Activated naive CD4-positive, alpha-beta T cell treated with anti-CD3 and anti-CD28 coated beads for 36 hours (primary cell): ENCODE measurements around the gene SEC11A. TPM values are rescaled to one million over a fixed set of nuclear protein-coding genes. Genes with fewer than 3 reads are reported as not detected.
"Not testable (repeated sequence)": the region's sequence is repeated elsewhere in the genome, so short reads cannot be mapped to it uniquely, and the experiment has no call there.

Source experiments
- CTCF ChIA-PET: fragments of 350-600 bp; sonication (Branson Sonifier 250); formaldehyde crosslinking; loops from one replicate; lab custom pipeline; 2021; ENCODE audit warnings: antibody characterized with exemption; lab: Charles Lee
- DNase-seq: peaks from one replicate; pipeline ENCODE4 v3.0.0-alpha.2; 2020
- H3K27ac Mint-ChIP-seq: one replicate; pipeline ENCODE4 v1.8.0; 2021; ENCODE audit warnings: mild to moderate bottlenecking, mixed read lengths
- H3K27me3 Mint-ChIP-seq: one replicate; pipeline ENCODE4 v1.8.0; 2021; ENCODE audit warnings: low read depth, mixed read lengths
- H3K36me3 Mint-ChIP-seq: one replicate; pipeline ENCODE4 v1.8.0; 2021; ENCODE audit warnings: low read depth, mixed read lengths
- H3K4me1 Mint-ChIP-seq: one replicate; pipeline ENCODE4 v1.8.0; 2021; ENCODE audit warnings: low read depth, mixed read lengths
- H3K4me3 Mint-ChIP-seq: one replicate; pipeline ENCODE4 v1.8.0; 2021; ENCODE audit warnings: mild to moderate bottlenecking, moderate library complexity, mixed read lengths
- H3K9me3 Mint-ChIP-seq: one replicate; pipeline ENCODE4 v1.8.0; 2021; ENCODE audit warnings: mixed read lengths
- intact Hi-C: fragments of 100-400 bp; cut with micrococcal nuclease; formaldehyde crosslinking; loops from one replicate; pipeline ENCODE4 v1.15.1; 2023
- total RNA-seq, 2 experiments: library from RNA; stranded (reverse); gene quantifications; one replicate each; pipeline ENCODE4 v1.2.3, GENCODE V29; 2021

Gene SEC11A
- total RNA-seq, 2 experiments from 2014 or later, result 87.2 to 99.1 TPM

DNA sequence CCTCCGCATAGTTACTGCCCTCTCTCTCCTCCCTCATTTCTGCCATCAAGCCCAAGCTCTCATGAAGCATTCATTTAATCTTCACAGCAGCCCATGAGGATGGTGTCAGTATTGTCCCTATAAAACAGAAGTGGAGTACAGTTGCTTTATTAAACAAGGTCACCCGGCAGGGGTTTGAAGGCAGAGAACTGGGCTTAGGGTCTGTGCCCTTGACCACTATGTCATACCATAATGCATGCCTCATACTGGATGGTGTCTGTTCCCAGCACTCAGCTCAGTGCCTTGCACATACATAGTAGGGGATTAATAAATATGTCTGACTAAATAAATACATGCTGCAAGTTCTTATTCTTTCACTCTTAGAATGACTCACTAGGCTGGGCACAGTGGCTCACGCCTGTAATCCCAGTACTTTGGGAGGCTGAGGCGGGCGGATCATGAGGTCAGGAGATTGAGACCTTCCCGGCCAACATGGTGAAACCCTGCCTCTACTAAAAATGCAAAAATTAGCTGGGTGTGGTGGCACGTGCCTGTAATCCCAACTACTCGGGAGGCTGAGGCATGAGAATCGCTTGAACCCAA lies 19.6 kb upstream of the SEC11A start:
- CTCF ChIA-PET, result interaction anchor here (0.7 to 2.0 kb wide), 7 partner anchors 9 to 145 kb away, joined by 3 to 15 read pairs (median 7); partner anchors contain the start of gene SEC11A
- H3K4me3 Mint-ChIP-seq, result peak overlapping the region; percentile 73
- intact Hi-C loops, result loop anchor here (1.0 to 5.0 kb wide), 10 partner anchors 10 to 967 kb away; partner anchors contain the start of genes PDE8A, SEC11A, WDR73 and ZSCAN2
- not testable (repeated sequence) for H3K36me3 Mint-ChIP-seq, H3K27me3 Mint-ChIP-seq, H3K9me3 Mint-ChIP-seq
- H3K4me1 Mint-ChIP-seq, result peaks cover 49% of the 10 kb centered on the region
- peak; percentile 72 for DNase-seq
- H3K27ac Mint-ChIP-seq, result peak overlapping the region; percentile 95

DNA sequence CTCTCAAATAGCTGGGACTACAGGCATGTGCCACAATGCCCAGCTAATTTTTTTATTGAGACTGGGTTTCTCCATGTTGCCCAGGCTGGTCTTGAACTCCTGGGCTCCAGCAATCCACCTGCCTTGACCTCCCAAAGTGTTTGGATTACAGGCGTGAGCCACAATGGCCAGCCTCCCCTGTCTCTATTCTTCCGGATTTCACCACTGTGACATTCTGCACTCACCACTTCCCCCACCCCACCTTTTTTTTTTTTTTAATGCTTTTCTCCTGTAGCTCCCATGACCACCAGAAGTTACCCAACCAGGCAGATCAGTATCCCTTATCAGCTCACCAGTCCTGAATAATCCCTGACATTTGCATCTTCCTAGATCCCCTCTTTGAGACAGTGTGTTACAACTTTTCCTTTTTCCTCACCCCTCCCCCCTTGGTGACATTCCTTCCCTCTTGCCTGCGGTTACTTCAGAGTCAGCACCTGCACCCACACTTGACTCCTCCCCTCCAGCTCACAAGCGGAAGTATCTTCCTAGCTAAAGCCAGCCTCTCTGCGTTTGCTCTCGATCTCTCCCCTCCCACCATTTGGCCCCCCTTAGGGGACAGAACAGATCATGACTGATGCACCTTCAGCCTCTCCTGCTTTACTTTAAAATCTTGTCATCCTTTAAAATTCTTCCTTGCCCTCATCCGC lies 19.0 kb upstream of the SEC11A start:
- CTCF ChIA-PET, result interaction anchor here (0.8 to 2.0 kb wide), 6 partner anchors 9 to 76 kb away, joined by 3 to 15 read pairs (median 8); partner anchors contain the start of gene SEC11A
- peak; percentile 90 for DNase-seq
- no peaks in the 10 kb centered on the region for H3K36me3 Mint-ChIP-seq
- H3K4me1 Mint-ChIP-seq, result peaks cover 49% of the 10 kb centered on the region
- no peaks in the 10 kb centered on the region for H3K9me3 Mint-ChIP-seq
- peak overlapping the region; percentile 95 for H3K27ac Mint-ChIP-seq
- peak overlapping the region; percentile 73 for H3K4me3 Mint-ChIP-seq
- H3K27me3 Mint-ChIP-seq, result no peaks in the 10 kb centered on the region
- intact Hi-C loops, result loop anchor here (1.0 to 5.0 kb wide), 7 partner anchors 10 to 967 kb away; partner anchors contain the start of genes PDE8A, SEC11A, WDR73 and ZSCAN2

DNA sequence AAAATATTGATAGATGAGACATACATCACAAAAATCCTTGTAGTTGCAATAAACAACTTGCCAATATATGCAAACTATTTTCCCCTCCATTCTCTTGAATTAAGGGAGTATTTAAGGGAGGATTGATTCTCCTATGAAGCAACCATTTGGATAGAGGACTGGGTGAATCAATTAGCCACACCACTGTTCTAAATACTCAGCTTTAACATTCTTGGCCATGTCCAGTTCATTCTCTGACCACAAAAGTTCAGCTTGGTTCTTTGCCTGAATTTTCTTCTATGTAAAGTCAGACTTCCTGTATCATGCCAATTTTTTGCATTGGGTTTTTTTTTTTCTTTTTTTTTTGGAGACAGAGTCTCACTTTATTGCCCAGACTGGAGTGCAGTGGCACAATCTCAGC lies 15.8 kb upstream of the SEC11A start:
- intact Hi-C loops, result no loop called here
- DNase-seq, result no peak
- H3K36me3 Mint-ChIP-seq, result no peaks in the 10 kb centered on the region
- H3K4me3 Mint-ChIP-seq, result no peak overlapping the region
- H3K27ac Mint-ChIP-seq, result no peak overlapping the region
- CTCF ChIA-PET, result interaction anchor here (0.6 kb wide), 1 partner anchor 98 kb away, joined by 6 read pairs; no protein-coding TSS in a partner anchor
- H3K27me3 Mint-ChIP-seq, result no peaks in the 10 kb centered on the region
- H3K4me1 Mint-ChIP-seq, result peaks cover 40% of the 10 kb centered on the region
- no peaks in the 10 kb centered on the region for H3K9me3 Mint-ChIP-seq

DNA sequence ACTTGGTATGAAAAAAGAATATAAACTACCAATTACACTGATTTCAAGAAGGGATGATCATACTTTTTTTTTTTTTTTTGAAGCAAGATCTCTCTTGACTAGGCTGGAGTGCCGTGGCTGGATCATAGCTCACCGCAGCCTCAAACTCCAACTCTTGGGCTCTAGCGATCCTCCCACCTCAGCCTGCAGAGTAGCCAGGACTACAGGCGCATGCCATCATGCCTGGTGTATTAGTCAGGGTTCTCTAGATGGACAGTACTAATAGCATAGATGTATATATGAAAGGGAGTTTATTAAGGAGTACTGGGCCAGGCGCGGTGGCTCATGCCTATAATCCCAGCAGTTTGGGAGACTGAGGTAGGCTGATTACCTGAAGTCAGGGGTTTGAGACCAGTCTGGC lies 11.5 kb upstream of the SEC11A start:
- Mint-ChIP-seq H3K4me3 (no peak overlapping the region), H3K9me3 (no peaks in the 10 kb centered on the region), H3K27me3 (no peaks in the 10 kb centered on the region), H3K27ac (no peak overlapping the region), H3K4me1 (peaks cover 28% of the 10 kb centered on the region), H3K36me3 (no peaks in the 10 kb centered on the region)
- DNase-seq, result no peak
- intact Hi-C loops, result no loop called here
- CTCF ChIA-PET, result interaction anchor here (1.0 to 1.1 kb wide), 2 partner anchors 11 to 13 kb away, joined by 3 to 4 read pairs; partner anchors contain the start of gene SEC11A

DNA sequence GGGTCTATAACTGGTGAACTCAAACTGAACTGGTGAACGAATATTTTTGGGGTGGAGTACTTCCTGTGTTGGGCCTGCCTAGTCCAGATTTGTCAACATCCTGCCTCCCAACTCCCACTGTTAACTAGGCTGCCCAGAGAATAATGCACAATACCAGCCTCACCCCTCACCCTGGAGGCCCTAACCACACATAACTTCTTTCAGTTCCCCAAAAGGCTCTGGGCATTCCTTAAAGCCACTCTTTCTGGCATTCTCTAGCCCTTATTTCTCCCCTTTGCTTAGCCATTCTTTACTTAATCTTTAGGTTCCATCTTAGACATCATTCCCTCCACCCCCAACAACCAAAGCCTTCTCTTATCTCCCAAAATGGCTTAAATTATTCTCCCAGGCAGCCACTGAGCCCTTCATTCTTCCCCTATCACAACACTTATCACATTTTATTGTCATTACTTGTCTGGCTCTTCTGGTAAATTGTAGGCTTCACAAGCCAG lies 9.1 kb upstream of the SEC11A start:
- peak overlapping the region; percentile 75 for H3K27ac Mint-ChIP-seq
- H3K36me3 Mint-ChIP-seq, result no peaks in the 10 kb centered on the region
- no peak overlapping the region for H3K4me3 Mint-ChIP-seq
- no peaks in the 10 kb centered on the region for H3K27me3 Mint-ChIP-seq
- intact Hi-C loops, result loop anchor here (1.0 kb wide), 1 partner anchor 10 kb away; no protein-coding TSS in a partner anchor
- CTCF ChIA-PET, result interaction anchor here (1.7 to 2.2 kb wide), 3 partner anchors 8 to 10 kb away, joined by 6 to 11 read pairs (median 8); partner anchors contain the start of gene SEC11A
- peak; percentile 35 for DNase-seq
- no peaks in the 10 kb centered on the region for H3K9me3 Mint-ChIP-seq
- H3K4me1 Mint-ChIP-seq, result peaks cover 37% of the 10 kb centered on the region

DNA sequence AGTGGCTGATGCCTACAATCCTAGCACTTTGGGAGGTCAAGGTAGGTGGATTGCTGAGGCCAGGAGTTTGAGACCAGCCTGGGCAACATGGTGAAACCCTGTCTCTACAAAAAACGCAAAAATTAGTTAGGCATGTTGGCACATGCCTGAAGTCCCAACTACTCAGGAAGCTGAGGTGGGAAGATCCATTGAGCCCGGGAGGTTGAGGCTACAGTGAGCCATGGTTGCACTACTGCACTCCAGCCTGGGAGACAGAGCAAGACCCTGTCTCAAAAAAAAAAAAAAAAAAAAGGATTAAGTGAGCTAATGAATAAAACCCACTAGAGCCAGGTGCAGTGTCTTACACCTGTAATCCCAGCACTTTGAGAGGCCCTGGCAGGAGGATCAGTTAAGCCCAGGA lies 6.7 kb upstream of the SEC11A start:
- Mint-ChIP-seq H3K9me3 (no peaks in the 10 kb centered on the region), H3K27me3 (no peaks in the 10 kb centered on the region), H3K36me3 (no peaks in the 10 kb centered on the region), H3K4me3 (no peak overlapping the region), H3K27ac (no peak overlapping the region), H3K4me1 (peaks cover 42% of the 10 kb centered on the region)
- intact Hi-C loops, result no loop called here
- no peak for DNase-seq
- CTCF ChIA-PET, result interaction anchor here (0.9 to 1.6 kb wide), 2 partner anchors 13 to 23 kb away, joined by 3 to 7 read pairs; no protein-coding TSS in a partner anchor

DNA sequence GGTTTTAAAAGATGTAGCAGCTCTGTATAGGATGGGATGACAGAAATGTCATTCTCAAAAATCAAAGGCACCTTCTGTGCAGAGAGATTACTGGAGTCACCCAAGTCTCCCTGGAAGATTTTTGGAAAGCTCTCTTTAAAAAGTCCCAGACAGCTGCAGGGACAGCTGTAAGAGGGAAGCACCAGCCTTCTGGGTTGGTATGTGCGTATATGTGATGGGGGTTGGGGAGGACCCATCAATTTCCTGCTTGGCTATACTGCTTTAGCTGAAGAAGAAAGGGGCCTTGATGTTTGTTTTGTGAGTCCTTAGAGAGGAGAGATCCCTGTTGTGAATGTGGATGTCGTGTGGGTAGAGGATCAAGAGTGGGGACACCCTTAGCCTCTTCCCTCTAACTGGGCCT lies 5.4 kb upstream of the SEC11A start:
- Mint-ChIP-seq H3K36me3 (no peaks in the 10 kb centered on the region), H3K4me3 (no peak overlapping the region)

DNA sequence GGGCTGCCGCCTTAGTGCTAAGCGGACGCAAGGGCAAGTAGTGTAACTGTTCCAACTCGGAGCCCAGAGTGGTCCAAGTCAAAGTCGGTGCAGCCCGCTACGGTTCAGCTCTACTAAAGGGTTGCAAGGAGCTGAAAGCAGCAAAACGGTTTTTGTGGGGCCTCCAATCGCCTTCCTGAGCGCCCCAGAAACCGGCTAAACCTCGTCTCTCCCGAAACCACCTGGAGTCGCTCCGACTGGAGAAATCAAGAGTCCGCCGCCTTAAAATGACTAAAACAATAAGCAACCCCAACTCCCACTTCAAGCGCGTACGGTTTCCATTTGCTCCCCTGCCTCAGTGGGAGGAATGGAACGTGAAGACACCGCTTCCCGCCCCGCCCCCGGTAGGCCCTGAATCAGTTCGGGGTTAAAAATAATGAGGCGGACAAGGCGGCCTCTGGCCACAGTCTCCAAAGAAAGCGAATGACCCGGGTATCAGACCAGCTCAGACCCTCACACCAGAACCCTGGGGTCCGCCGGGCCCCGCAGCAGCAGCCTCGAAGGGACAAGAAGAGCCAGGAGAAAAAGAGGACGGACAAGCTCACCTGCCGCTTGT lies 401 bp downstream of the SEC11A start:
- CTCF ChIA-PET, result interaction anchor here (0.6 to 1.7 kb wide), 4 partner anchors 10 to 34 kb away, joined by 3 to 8 read pairs (median 5); no protein-coding TSS in a partner anchor
- Mint-ChIP-seq H3K4me1 (peaks cover 47% of the 10 kb centered on the region), H3K4me3 (peak overlapping the region; percentile 93), H3K27me3 (no peaks in the 10 kb centered on the region), H3K36me3 (peaks cover 14% of the 10 kb centered on the region), H3K27ac (peak overlapping the region; percentile 93), H3K9me3 (no peaks in the 10 kb centered on the region)
- intact Hi-C loops, result loop anchor here (1.0 to 2.0 kb wide), 6 partner anchors 20 to 115 kb away; partner anchors contain the start of genes WDR73 and ZSCAN2
- peak; percentile 64 for DNase-seq

More for the DNA sequence above, 5.4 kb upstream of the SEC11A start:
- intact Hi-C loops, result loop anchor here (1.0 kb wide), 1 partner anchor 14 kb away; no protein-coding TSS in a partner anchor
- no peaks in the 10 kb centered on the region for H3K27me3 Mint-ChIP-seq
- H3K27ac Mint-ChIP-seq, result peak overlapping the region; percentile 76
- DNase-seq, result peak; percentile 47
- CTCF ChIA-PET, result interaction anchor here (0.6 to 1.6 kb wide), 3 partner anchors 12 to 85 kb away, joined by 4 to 7 read pairs (median 4); no protein-coding TSS in a partner anchor
- H3K9me3 Mint-ChIP-seq, result no peaks in the 10 kb centered on the region
- peaks cover 48% of the 10 kb centered on the region for H3K4me1 Mint-ChIP-seq

DNA sequence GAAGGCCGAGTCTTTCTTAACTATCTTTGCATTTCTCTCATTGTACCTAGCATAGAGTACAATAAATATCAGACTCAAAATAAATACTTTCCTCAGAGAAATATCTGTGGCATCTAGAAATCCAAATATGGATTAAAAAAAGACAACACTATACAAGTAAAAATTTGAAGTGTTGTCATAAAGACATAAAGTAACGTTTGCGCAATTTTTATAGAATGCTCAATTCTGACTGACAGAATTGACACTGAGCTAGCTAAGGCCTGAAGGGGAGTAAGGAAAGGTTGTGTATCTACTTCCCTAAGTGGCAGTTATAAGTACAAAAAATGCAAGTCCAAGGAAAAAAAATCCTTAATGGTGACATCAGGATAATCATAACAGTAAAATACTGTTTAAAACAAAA lies 1.1 kb downstream of the SEC11A start:
- peaks cover 46% of the 10 kb centered on the region for H3K4me1 Mint-ChIP-seq
- CTCF ChIA-PET, result interaction anchor here (0.9 to 1.4 kb wide), 2 partner anchors 12 to 25 kb away, joined by 3 read pairs; no protein-coding TSS in a partner anchor
- peaks cover 17% of the 10 kb centered on the region for H3K36me3 Mint-ChIP-seq

DNA sequence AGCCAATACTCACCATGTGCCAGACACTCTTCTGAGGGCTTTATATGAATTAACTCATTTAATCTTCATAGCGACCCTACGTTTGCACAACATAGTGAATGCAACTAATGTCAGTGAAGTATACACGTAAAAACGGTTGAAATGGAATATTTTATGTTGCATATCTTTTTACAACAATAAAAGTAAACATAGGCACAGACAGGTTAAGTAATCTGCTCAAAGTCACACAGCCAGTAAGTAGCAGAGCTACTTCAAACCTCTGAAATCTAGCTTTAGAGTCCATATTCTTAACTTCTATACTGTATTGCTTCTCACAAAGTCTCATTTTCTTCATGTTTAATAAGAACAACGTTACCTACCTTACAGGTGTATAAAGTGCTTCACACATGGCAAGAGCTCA lies 1.6 kb downstream of the SEC11A start:
- CTCF ChIA-PET, result interaction anchor here (0.9 to 1.4 kb wide), 3 partner anchors 12 to 56 kb away, joined by 3 to 8 read pairs (median 3); partner anchors contain the start of gene NMB
- no peaks in the 10 kb centered on the region for H3K27me3 Mint-ChIP-seq
- intact Hi-C loops, result no loop called here
- H3K4me3 Mint-ChIP-seq, result peak overlapping the region; percentile 93
- no peak overlapping the region for H3K27ac Mint-ChIP-seq
- peaks cover 46% of the 10 kb centered on the region for H3K4me1 Mint-ChIP-seq
- H3K36me3 Mint-ChIP-seq, result peaks cover 17% of the 10 kb centered on the region
- DNase-seq, result no peak
- H3K9me3 Mint-ChIP-seq, result no peaks in the 10 kb centered on the region

More for the DNA sequence above, 1.1 kb downstream of the SEC11A start:
- intact Hi-C loops, result no loop called here
- DNase-seq, result no peak
- H3K27me3 Mint-ChIP-seq, result no peaks in the 10 kb centered on the region
- H3K4me3 Mint-ChIP-seq, result peak overlapping the region; percentile 93
- no peak overlapping the region for H3K27ac Mint-ChIP-seq
- H3K9me3 Mint-ChIP-seq, result no peaks in the 10 kb centered on the region

DNA sequence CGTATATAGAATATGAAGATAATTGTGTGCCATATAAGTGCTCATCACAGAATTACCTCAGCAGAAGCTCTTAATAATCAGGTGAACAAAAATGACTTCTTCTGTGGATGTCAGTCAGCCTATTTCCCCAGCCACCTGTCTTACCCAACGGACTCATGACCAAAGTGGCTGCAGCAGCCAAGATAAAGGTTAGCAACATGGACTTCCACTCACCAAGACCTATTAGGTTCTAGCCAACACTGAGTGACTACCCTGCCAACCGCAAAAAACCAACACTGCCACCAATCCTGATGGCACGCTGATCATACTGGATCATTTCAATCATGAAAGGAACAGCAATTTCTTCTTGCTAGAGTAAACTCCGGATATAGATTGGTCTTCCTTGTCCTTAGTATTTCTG lies 12.1 kb downstream of the SEC11A start:
- H3K27ac Mint-ChIP-seq, result no peak overlapping the region
- H3K4me1 Mint-ChIP-seq, result peaks cover 64% of the 10 kb centered on the region
- DNase-seq, result no peak
- H3K36me3 Mint-ChIP-seq, result peaks cover 7% of the 10 kb centered on the region
- no peaks in the 10 kb centered on the region for H3K27me3 Mint-ChIP-seq
- no peaks in the 10 kb centered on the region for H3K9me3 Mint-ChIP-seq
- CTCF ChIA-PET, result interaction anchor here (1.1 kb wide), 1 partner anchor 45 kb away, joined by 3 read pairs; no protein-coding TSS in a partner anchor
- no peak overlapping the region for H3K4me3 Mint-ChIP-seq
- intact Hi-C loops, result no loop called here
